KOPT-K1 (cell line): ENCODE data around the gene COG3.

ENCODE experiments used
- H3K27ac ChIP-seq: fragments of 200-600 bp; sonication (generic); 2 replicates; pipeline ENCODE4 v1.5.1; 2016; ENCODE audit warnings: antibody characterized with exemption, mild to moderate bottlenecking, low read depth, low read length; ENCODE audit not compliant: poor library complexity, severe bottlenecking
- H3K36me3 ChIP-seq: fragments of 200-600 bp; sonication (generic); 2 replicates; pipeline ENCODE4 v1.5.1; 2017; ENCODE audit warnings: antibody characterized with exemption, mild to moderate bottlenecking, low read length, moderate library complexity; ENCODE audit not compliant: insufficient read depth
- H3K9me3 ChIP-seq: fragments of 200-600 bp; sonication (generic); 2 replicates; pipeline ENCODE4 v1.5.1; 2017; ENCODE audit warnings: antibody characterized with exemption, low read length, mild to moderate bottlenecking; ENCODE audit not compliant: insufficient read depth, poor library complexity, severe bottlenecking

COG3 gene

DNA sequence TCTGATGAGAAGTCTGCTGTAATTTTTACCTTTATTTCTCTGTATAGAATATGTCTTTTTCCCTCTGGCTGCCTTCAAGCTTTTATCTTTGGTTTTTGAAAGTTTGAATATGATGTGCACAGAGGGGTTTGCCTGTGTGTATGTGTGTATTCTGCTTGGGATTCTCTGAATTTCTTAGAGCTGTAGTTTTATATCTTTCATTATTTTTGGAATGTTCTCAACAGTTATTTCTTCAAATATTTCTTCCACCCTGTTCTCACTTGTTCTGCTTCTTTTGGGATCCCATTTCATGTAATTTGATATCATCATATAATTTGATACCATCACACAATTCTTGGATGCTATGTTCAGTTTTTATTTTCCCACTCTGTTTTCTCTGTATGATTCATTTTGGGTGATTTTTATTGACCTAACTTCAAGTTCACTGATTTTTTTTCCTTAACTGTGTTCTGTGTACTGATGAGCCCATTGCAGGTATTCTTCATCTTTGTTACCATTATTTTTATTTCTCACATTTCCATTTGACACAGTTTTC is 7.5 kb downstream of the COG3 start:
- H3K36me3 ChIP-seq: peaks cover 15% of the 10 kb centered on the region
- no peak overlapping the region for H3K27ac ChIP-seq
- no peaks in the 10 kb centered on the region for H3K9me3 ChIP-seq

GRCh38 chr13:45473627-45474026 is 8.9 kb downstream of the COG3 start:
- H3K9me3 ChIP-seq: no peaks in the 10 kb centered on the region
- peaks cover 26% of the 10 kb centered on the region for H3K36me3 ChIP-seq
- no peak overlapping the region for H3K27ac ChIP-seq

DNA sequence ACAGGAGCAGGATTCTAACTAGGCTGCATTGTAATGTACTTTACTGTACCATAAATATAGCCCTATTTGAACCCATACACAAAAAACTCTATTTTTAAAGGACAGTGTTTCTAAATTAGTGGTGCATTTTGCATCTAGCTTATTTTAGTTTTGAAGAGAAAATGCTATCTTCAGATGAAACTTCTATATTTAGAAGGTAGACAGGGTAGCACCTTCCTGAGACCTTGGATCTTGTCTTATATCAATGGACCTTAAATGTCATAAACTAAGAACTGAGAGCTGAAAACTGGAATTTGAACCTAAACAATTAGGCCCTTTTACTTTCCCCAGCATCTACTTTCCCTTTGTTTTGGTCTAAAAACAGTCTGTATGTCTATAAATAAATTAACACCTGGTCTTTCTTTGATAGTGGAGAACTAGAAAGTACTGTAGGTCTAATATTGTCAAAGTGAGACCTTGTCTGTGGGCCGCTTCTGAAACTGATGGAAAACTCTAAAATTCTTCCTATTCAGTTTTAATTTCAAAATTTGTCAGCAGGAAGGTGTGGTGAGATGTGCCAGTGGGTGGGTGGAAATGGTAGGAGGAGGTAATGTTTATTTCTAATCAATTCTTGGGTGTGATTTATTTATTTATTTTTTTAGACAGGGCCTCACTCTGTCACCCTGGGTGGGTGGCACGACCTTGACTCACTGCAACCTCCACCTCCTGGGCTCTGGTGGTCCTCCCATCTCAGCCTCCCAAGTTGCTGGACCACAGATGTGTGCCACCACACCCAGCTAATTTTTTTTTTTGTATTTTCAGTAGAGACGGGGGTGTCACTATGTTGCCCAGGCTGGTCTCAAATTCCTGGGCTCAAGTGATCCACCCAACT is 10.1 kb downstream of the COG3 start:
- peaks cover 38% of the 10 kb centered on the region for H3K36me3 ChIP-seq
- no peaks in the 10 kb centered on the region for H3K9me3 ChIP-seq
- H3K27ac ChIP-seq: no peak overlapping the region

DNA sequence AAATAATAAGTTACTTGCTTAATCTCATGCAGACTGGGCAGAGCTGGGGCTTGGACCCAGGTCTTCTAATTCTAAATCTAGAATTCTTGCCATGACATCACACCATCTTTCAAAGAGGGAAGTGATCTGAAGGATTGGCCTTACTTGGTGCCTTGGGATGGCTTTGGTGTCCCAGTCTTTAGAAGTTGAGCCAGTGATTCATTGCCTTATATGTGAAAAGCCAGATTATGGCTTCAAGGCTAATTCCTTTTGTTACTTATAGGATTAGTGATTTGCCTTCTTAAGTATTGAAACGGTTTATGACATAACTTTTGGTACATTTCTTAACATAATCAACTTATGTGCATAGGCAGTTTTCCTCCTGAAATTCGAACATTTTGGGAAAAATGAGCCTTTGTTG is 14.9 kb downstream of the COG3 start:
- no peak overlapping the region for H3K27ac ChIP-seq
- peaks cover 80% of the 10 kb centered on the region for H3K36me3 ChIP-seq

GRCh38 chr13:45481688-45482087 is 16.9 kb downstream of the COG3 start:
- Histone ChIP-seq H3K9me3 (no peaks in the 10 kb centered on the region), H3K27ac (no peak overlapping the region), H3K36me3 (peaks cover 77% of the 10 kb centered on the region)

More for the DNA sequence above, 14.9 kb downstream of the COG3 start:
- no peaks in the 10 kb centered on the region for H3K9me3 ChIP-seq

DNA sequence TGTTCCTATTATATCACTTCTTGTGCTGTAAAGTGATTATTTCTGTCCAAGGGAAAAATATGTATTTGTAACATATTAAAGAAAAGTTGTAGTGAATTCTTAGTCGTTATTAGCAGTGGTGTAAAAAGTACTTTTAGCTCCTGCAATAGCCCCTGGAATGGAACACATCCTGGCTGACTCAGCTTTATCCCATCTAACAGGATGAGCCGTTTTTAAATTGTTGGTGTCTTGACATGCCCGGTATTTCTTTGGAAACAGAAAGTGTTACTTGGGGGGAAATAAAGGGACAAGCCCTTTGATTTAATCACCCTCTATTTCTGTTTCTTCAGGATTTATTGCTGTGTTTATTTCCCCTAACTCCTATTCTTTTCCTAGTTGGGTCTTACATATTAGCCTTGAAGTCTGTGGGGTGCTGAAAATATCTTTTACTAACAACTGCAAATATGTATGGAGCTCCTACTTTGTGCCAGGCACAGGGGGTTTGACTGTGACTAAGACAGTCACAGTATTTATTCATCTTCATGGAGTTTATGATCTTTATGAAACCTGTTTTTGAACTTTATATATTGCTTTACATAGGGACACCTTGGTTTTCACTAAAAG is 17.9 kb downstream of the COG3 start:
- Histone ChIP-seq H3K36me3 (peaks cover 77% of the 10 kb centered on the region), H3K9me3 (no peaks in the 10 kb centered on the region), H3K27ac (no peak overlapping the region)

DNA sequence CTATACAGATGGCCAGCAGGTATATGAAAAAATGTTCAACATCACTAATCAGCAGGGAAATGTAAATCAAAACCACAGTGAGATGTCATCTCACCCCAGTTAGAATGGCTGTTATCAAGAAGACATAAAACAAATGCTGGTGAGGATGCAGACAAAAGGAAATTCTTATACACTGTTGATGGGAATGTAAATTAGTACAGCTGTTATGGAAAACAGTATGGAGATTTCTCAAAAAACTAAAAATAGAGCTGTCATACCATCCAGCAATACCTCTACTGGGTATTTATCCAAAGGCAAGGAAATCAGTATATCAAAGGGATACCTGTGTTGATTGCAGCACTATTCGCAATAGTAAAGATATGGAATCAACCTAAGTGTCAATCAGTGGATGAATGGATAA is 22.9 kb downstream of the COG3 start:
- peaks cover 80% of the 10 kb centered on the region for H3K36me3 ChIP-seq
- no peak overlapping the region for H3K27ac ChIP-seq
- no peaks in the 10 kb centered on the region for H3K9me3 ChIP-seq

- Histone ChIP-seq H3K9me3 (no peaks in the 10 kb centered on the region), H3K27ac (no peak overlapping the region), H3K36me3 (peaks cover 85% of the 10 kb centered on the region)
Observed at GRCh38 chr13:45490068-45490467, 25.3 kb downstream of the COG3 start.

DNA sequence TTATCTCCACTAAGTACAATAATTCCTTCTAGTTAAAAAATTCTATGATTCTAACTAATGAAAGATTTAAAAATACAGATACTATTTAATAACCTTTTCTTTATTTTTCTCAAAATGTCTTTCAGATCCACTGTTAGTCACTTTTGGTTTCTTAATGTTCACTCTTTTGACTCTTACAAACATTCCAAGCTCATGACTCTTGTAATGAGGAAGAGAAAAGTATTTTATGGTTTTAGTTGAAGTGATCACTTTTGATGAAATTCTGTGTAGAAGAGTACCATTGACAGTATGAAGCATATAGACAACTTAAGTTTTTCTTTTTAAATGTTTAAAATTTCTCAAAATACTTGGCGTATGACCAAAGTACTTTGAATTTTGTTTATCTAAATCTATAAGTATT is 27.8 kb downstream of the COG3 start:
- Histone ChIP-seq H3K9me3 (no peaks in the 10 kb centered on the region), H3K36me3 (peaks cover 92% of the 10 kb centered on the region), H3K27ac (no peak overlapping the region)

DNA sequence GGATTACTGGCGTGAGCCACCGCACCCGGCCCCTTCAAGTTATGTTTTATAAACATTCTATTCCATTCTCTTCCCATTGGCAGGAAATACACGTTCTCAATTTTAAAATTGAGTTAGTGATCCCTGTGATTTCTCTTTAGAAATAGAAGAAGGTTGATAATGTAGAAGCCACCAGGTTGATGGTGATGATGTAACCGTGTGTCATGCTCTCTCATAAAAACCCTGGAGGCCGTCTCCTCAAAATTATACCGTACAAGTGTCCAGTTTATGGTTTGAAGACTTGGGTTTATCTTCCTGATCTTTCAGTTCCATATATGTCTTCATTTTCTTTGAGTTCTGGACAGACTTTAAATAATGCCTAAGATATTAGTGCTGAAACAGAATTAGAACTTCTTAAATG is 32.2 kb downstream of the COG3 start:
- H3K27ac ChIP-seq: no peak overlapping the region
- no peaks in the 10 kb centered on the region for H3K9me3 ChIP-seq
- H3K36me3 ChIP-seq: peaks cover 88% of the 10 kb centered on the region

- H3K36me3 ChIP-seq: peaks cover 89% of the 10 kb centered on the region
- no peak overlapping the region for H3K27ac ChIP-seq
- no peaks in the 10 kb centered on the region for H3K9me3 ChIP-seq
Observed at GRCh38 chr13:45500492-45501174, 35.9 kb downstream of the COG3 start.

- H3K9me3 ChIP-seq: no peaks in the 10 kb centered on the region
- H3K27ac ChIP-seq: no peak overlapping the region
- H3K36me3 ChIP-seq: peaks cover 91% of the 10 kb centered on the region
Observed at GRCh38 chr13:45501175-45501526, 36.4 kb downstream of the COG3 start.

DNA sequence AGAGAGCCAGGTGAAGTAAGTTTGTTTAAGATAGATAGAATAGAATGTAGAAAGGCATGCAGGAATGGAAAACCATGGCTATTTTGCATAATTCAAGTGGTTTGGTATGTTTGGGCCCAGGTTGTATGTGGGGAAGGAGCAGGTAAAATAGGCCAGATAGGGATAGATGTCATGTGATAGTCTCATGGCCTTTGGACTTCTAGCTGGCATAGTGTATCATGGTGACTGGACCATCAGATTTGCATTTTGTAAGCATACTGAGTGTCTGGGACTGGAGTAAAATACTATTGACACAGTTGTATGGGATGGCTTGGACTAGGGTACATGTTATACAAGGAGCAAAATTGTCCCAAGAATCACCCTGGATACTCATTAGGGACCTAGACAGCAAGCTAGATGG is 38.9 kb downstream of the COG3 start:
- peaks cover 84% of the 10 kb centered on the region for H3K36me3 ChIP-seq
- H3K9me3 ChIP-seq: no peaks in the 10 kb centered on the region
- no peak overlapping the region for H3K27ac ChIP-seq

GRCh38 chr13:45506811-45507210 is 42.1 kb downstream of the COG3 start:
- no peak overlapping the region for H3K27ac ChIP-seq
- peaks cover 91% of the 10 kb centered on the region for H3K36me3 ChIP-seq
- H3K9me3 ChIP-seq: no peaks in the 10 kb centered on the region

GRCh38 chr13:45508776-45509175 is 44.0 kb downstream of the COG3 start:
- Histone ChIP-seq H3K27ac (no peak overlapping the region), H3K36me3 (peaks cover 87% of the 10 kb centered on the region), H3K9me3 (no peaks in the 10 kb centered on the region)
